Inflammatory macrophage treated with lipopolysaccharide for 1 hour (primary cell): ENCODE measurements around the gene ALDH3A2.
"Not testable (repeated sequence)": the region's sequence is repeated elsewhere in the genome, so short reads cannot be mapped to it uniquely, and the experiment has no call there.

Source experiments
- DNase-seq, 2 donors: peaks; one replicate each; pipeline ENCODE4 v3.0.0-alpha.2; 2020 to 2022

The ALDH3A2 gene

GRCh38 chr17:19683117-19683516 lies 34.6 kb downstream of the ALDH3A2 start:
- DNase-seq = no peak

DNA sequence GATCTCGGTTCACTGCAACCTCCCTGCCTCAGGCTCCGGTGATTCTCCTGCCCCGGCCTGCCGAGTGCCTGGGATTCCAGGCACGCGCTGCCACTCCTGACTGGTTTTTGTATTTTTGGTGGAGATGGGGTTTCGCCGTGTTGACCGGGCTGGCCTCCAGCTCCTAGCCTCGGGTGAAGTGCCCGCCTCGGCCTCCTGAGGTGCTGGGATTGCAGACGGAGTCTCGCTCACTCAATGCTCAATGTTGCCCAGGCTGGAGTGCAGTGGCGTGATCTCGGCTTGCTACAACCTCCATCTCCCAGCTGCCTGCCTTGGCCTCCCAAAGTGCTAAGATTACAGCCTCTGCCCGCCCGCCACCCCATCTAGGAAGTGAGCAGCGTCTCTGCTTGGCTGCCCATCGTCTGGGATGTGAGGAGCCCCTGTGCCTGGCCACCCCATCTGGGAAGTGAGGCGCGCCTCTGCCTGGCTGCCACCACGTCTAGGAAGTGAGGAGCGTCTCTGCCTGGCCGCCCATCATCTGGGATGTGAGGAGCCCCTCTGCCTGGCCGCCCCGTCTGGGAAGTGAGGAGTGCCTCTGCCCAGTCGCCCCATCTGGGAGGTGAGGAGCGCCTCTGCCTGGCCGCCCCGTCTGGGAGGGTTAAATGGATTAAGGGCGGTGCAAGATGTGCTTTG lies 36.5 kb downstream of the ALDH3A2 start:
- not testable (repeated sequence) for DNase-seq

- DNase-seq = peak; percentile 34 to 43
Observed at GRCh38 chr17:19686400-19687090, 38.0 kb downstream of the ALDH3A2 start.

GRCh38 chr17:19702217-19702641 lies 53.7 kb downstream of the ALDH3A2 start:
- peak in 1 of 2 donors; percentile 12 for DNase-seq

- DNase-seq = no peak
Observed at GRCh38 chr17:19703106-19703827, 54.7 kb downstream of the ALDH3A2 start.

GRCh38 chr17:19703828-19704613 lies 55.5 kb downstream of the ALDH3A2 start:
- DNase-seq = no peak

DNA sequence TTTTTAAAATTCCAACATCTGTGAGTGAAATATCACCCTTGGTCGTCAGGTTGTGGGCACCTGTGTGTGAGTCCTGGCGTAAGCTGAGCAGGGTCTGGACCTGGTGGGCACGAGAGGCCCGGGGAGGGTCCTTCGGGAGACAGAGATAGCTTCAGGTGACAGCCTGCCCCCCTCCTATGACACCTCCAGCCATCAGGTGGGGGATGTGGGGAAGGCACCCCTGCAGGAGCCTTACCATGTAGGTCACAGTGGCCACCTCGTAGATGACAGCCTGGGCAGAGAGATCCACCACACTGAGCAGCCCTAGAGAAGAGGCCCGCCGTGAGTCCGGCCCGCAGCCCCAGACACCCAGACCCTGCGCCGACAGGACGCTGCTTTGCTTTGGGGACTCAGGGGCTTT lies 56.6 kb downstream of the ALDH3A2 start:
- DNase-seq = no peak

GRCh38 chr17:19705771-19706770 lies 57.5 kb downstream of the ALDH3A2 start:
- no peak for DNase-seq

DNA sequence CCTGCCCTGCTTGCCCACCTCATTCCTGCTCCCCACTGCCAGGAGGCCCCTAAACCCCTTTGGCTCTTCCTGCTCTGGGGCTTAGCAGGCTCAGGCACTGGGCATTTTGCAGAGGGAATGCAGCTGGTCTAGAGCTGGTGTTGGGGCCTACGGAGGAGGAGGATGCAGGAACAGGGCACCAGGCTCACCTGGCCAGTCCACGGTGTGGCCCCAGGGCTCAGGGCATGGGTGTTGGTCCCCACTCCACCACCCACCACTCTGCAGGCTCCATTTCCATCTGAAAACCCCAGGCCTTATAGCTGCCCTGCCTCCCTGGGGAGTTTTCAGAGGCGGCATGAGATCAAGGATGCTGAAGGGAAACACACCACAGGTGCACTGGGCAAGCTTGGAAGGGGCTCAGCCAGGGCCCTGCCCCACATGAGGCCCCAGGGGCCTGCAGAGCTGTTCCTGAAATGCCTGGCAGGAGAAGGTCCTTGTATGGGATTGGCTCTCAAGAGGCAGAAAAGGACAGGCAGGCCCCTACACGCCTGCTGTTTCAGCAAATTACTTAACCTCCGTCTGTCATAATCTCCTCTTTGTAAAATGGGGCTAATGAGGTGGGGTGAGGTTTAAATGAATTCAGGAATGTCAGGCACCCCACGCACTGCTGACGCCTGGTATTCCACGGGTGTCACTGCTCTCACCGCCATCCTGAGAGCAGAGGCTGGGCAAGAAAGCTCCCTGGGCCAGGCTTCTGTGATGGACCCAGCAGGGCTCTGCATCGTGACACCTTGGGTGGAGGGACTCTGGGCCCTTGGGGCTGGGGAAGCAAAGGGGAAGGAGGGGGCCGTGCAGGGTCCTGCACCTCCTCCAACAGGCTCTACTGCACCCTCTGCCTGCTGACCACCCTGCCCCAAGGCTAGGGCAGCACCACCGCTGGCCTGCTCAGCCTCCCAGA lies 58.5 kb downstream of the ALDH3A2 start:
- no peak for DNase-seq

- DNase-seq = no peak
Observed at GRCh38 chr17:19707728-19708221, 59.2 kb downstream of the ALDH3A2 start.

- DNase-seq = no peak
Observed at GRCh38 chr17:19708431-19709175, 60.1 kb downstream of the ALDH3A2 start.

- DNase-seq = no peak
Observed at GRCh38 chr17:19709841-19710240, 61.3 kb downstream of the ALDH3A2 start.

- DNase-seq = no peak
Observed at GRCh38 chr17:19712436-19713004, 64.0 kb downstream of the ALDH3A2 start.

- DNase-seq = no peak
Observed at GRCh38 chr17:19713462-19713861, 64.9 kb downstream of the ALDH3A2 start.

DNA sequence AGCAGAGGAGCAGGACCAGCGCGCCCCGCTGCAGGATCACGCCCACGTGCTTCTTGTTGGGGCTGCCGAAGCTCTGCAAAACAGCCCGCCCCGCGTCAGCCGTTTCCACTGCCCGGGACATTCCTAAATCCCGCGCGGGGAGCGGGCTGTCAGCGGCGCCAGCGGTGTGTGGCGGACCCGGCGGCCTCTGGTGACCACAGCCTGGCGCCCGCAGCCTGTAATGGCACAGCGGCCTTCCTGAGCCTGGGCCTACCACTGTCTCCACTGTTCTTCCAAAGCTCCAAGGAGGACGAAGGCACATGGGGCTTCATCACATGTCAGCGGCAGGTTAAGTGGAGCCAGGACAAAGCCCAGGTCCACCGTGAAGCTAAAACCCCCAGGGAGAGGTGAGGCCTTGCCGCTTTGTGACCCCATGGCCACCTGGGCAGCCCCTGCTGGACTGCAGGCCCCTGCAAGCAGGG lies 65.4 kb downstream of the ALDH3A2 start:
- DNase-seq = no peak

DNA sequence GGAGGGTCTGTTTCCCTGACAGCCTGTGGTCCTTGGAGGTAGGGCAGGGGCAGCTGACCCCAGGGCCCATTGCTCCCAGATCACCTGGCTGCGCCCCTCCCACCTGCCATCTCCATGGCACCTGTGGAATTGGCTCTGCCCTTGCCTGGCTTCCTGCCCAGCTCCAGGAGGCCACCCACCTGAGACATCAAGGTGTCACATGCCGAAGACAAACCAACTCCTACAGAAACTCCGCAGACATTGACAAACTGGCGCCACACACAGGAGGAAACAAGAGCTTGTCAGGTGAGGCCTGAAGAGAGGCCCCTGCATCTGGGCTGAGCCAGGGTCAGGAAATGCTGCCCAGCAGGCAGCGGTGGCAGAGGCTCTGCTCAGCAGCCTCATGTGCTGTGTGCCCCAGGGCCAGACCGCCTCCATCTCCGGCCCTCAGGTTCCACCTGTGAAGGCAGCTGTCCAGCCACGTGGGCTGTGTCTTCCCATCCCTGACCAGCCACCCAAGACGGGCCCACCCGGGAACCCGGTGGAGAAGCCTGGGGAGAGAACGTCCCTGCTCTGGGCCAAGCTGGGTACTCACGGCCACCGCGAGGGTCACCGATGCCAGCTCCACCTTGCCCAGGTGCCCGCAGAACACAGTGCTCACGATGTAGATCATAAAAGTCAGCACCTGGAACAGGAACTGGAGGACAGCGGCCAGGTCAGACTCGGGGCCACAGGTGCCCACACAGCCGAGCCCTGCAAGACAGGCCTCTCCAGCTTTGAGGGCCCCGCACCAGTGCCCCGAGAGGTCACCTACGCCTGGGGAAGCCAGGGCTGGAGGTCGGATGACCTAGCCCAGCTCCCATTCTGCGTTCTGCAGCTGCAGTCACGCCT lies 66.2 kb downstream of the ALDH3A2 start:
- DNase-seq = no peak

DNA sequence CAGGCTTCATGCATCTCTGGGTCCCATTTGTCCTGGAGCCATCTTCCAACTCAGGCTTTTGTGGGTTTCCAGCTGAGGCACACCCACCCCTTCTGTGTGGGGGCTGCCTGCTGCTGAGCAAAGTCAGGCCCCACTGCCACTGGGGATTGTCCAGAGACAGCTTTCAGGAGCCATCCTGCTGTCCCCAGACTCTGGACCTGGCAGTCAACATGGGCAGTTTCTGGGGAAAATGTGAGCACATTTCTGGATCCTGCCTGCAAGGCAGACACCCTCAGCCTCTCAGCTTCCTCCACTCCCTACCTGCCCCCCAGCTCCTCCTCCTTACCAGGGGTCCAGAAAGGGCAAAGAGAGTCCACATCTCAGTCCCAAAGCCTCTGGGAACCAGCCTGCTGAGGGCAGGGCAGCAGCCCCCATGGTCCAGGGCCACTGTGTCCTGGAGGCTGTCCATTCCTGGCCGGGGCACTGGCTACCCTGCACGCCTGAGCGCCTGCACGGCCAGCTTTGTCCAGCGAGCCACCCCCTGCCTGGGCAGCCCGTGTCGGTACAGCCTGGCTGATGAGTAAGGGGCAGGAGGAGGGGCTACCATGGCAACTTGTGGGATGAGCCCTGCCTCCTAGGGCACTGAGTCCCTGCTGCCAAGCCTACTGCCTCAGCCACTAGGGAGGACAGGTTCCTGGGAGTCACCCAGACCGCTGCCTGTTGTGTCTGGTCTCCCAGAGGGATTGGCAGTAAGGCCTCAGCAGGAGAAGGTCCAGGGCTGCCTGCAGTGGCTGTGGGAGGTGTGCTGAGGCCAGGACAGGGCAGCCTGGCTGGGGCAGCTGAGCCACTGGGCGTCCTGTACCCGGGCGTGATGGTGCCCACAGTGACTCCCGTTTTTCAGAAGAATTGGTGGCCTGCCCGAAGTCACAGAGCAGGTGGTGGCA lies 67.8 kb downstream of the ALDH3A2 start, which contains the start of gene SLC47A2:
Gene SLC47A2 (minus strand): TSS at position 477 of the 923 bp plus-strand sequence. CDS start 29 bp downstream, at position 448.
- DNase-seq = no peak
